22Rv1 (cell line): ENCODE results near the gene PSMB11.

Experiments used
- H3K27ac ChIP-seq: fragments of 450-650 bp; 2 replicates; pipeline ENCODE4 v1.5.1; 2017
- CTCF ChIP-seq: fragments of 450-650 bp; IDR thresholded peaks from 2 replicates; pipeline ENCODE4 v1.5.1; 2017; ENCODE audit warnings: mild to moderate bottlenecking
- ZFX ChIP-seq: fragments of 450-650 bp; IDR thresholded peaks from 2 replicates; pipeline ENCODE4 v1.6.1; 2017; ENCODE audit warnings: antibody characterized with exemption, borderline replicate concordance

PSMB11 gene

GRCh38 chr14:23074906-23075305 is 32.9 kb downstream of the PSMB11 start:
- no peak overlapping the region for H3K27ac ChIP-seq
- TF ChIP-seq CTCF (no peak), ZFX (no peak)

GRCh38 chr14:23076785-23077408 is 34.9 kb downstream of the PSMB11 start:
- TF ChIP-seq ZFX = no peak
- TF ChIP-seq CTCF = peak; percentile 81
- peak overlapping the region; percentile 17; the same call in 1 of the 2 replicates for H3K27ac ChIP-seq

GRCh38 chr14:23077962-23078361 is 36.0 kb downstream of the PSMB11 start:
- H3K27ac ChIP-seq = peak overlapping the region; percentile 17; the same call in 1 of the 2 replicates
- TF ChIP-seq ZFX (no peak), CTCF (no peak)

GRCh38 chr14:23078692-23079116 is 36.7 kb downstream of the PSMB11 start:
- H3K27ac ChIP-seq = peak overlapping the region; percentile 17; the same call in 1 of the 2 replicates

GRCh38 chr14:23079716-23080115 is 37.7 kb downstream of the PSMB11 start:
- TF ChIP-seq CTCF = no peak
- TF ChIP-seq ZFX = no peak
- H3K27ac ChIP-seq = no peak overlapping the region

More at GRCh38 chr14:23078692-23079116, 36.7 kb downstream of the PSMB11 start:
- TF ChIP-seq ZFX (no peak), CTCF (no peak)

GRCh38 chr14:23080474-23080873 is 38.5 kb downstream of the PSMB11 start:
- TF ChIP-seq ZFX = no peak
- TF ChIP-seq CTCF = no peak
- no peak overlapping the region for H3K27ac ChIP-seq

- H3K27ac ChIP-seq = no peak overlapping the region
These were observed 43.4 kb downstream of the PSMB11 start for GRCh38 chr14:23085458-23085857.

More at GRCh38 chr14:23085458-23085857, 43.4 kb downstream of the PSMB11 start:
- no peak for TF ChIP-seq CTCF
- TF ChIP-seq ZFX = no peak
